HG02884 (cell line): Measurements from ENCODE around the gene CROCC2.

Experiments used
- ATAC-seq: cut with Tn5 transposase; IDR thresholded peaks from one replicate; pipeline ENCODE4 v1.9.1; 2021; ENCODE audit warnings: mild to moderate bottlenecking, moderate library complexity; ENCODE audit not compliant: unreplicated experiment

CROCC2 gene

DNA sequence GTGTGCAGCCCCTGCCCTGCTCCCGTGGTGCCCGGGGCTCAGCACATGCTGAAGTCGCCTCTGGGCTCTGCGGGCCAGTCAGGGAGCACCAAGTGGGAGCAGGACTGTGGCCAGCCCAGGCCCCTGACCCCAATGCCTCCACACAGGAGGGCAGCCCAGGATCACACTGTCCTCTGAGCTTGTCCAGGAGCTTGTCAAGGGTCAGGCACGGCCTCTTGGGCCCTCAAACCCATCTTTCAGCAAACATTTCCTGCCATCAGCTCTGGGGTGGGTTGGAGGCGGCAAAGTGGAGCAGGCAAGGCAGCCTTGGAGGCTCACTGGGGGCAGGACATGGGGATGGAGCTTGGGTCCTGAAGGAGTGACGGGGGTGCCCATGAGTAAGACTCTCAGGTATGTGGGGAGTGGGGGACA lies 102.6 kb downstream of the CROCC2 start:
- no peak for ATAC-seq

DNA sequence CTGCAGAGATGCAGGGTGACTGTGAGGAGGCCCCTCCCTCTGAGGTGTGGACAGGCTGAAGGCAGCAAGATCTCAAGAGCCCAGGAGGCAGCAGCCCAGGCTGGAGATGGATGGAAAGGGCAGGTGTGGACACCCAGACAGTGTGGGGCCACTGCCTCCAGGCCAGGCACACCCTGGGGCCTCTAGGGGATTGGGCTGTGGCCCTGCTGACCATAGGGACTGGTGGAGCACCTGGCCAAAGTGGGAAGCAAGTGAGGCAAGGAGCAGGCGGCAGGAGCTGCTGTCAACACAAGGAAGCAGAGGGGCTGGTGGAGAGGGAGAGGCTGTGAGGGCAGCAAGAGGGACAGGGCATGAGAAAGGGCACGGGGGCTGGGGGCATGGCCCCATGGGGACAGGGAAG lies 103.1 kb downstream of the CROCC2 start:
- no peak for ATAC-seq

- ATAC-seq: no peak
Observed at GRCh38 chr2:241009601-241010530, 103.7 kb downstream of the CROCC2 start.

DNA sequence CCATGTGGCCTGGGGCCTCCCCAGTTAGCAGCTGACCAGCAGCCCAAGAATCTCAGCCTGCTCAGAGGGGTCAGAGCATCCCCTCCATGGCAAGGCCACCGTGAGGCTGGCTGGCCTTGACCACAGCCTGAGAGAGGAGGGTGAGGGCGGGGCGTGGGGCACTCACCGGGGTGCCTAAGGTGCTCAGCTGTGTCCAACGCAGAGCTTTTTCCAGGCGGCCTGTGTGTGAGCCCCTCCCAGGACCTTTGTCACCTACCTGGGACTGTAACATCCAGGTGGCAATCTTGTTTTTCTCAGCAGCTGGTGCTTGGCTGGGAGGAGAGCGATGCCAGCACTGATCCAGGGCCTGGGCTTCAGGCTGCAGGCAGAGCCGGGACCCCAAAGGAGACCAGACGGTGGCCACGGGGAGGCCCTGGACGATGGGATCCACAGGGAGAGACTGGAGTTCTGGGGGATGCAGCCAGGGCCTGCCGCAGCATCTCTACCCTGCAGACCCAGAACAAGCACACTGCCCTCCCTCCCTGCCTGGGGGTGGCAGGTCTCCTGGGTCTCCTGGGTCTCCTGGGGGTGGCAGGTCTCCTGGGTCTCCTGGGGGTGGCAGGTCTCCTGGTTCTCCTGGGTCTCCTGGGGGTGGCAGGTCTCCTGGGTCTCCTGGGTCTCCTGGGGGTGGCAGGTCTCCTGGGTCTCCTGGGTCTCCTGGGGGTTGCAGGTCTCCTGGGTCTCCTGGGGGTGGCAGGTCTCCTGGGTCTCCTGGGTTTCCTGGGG lies 104.6 kb downstream of the CROCC2 start:
- no peak for ATAC-seq

GRCh38 chr2:241011296-241011600 lies 105.1 kb downstream of the CROCC2 start:
- no peak for ATAC-seq

DNA sequence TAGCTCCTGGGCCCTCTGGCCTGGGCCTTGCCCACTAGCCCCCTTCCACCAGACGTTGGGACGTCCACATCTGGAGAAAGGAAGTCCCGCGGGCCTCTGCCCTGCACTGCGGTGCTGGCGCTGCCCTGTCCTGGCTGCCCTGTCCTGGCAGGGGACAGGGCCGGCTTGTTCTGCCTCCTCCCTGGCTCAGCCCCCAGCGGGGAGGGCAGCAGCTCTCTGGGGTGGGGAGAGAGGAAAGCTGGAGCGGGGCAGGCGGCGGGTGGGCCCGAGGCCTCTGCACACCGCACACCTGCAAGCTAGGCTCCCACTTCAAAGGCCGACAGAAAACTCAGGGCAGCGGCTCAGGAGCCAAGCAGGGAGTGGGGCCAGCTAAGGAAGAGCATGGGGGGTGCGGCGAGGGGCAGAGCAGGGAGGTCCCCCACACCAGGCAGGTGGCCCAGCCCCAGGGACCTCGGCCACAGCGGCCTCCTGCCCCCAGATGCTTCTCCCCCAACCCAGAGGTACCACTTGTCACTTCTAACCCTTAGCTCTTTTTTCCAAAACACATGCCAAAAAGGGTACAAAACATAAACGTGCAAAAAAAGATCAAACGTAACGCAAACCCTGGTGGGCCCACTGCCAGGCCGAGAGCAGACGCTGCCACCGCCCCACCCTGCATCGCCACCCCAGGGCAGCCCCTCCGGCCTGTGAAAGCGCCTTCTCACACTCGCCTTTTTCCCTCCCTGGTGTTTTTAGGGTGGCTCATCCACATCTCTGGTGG lies 105.8 kb downstream of the CROCC2 start:
- no peak for ATAC-seq

DNA sequence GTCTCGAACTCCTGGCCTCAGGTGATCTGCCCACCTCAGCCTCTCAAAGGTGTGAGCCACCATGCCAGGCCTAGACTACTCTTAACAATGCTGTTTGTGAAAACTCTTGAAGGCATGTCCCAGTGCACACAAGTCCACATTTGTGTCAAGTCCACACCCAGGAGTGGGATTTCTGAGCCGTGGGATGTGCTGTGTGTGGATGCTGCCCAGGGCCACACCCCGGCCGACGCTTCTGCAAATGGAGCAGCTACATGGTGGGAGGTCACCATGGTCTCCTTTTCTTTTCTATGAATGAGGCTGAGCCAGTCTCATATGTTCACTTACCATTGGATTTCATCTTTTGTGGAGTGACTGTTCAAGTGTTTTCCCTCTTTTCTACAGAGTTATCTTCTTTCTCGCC lies 108.1 kb downstream of the CROCC2 start:
- no peak for ATAC-seq

DNA sequence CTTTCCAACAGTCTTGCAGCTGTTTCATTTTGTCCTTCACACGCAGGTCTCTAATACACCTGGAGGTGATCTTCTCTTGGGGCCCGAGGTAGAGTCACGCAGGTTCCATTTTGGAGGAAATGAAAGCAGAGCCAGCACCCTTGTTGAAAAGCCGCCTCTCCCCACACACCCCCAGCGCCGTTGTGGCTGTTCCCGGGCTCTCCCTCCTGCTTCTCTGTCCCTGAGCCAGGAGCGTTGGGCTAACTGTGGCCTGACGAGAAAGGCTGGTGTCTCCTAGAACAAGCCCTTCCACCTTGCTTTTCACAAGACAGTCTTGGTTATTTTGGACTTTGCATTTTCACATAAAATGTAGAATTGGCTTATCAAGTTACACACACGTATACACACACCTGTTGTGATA lies 108.6 kb downstream of the CROCC2 start:
- ATAC-seq: no peak

DNA sequence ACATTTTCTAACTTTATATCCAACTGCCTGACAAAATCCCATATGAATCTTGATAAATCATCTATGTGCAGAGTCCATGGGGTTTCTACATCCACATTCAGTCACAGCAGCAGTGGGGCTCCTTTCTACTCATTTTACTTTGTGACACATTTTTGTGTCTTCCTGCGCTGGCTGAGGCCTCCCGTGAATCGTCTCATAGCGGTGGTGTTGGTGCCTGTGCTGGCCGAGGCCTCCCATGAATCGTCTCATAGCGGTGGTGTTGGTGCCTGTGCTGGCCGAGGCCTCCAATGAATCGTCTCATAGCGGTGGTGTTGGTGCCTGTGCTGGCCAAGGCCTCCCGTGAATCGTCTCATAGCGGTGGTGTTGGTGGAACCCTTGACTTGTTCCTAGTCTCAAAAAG lies 109.3 kb downstream of the CROCC2 start:
- no peak for ATAC-seq

GRCh38 chr2:241017228-241017940 lies 111.2 kb downstream of the CROCC2 start:
- no peak for ATAC-seq

- ATAC-seq: no peak
Observed at GRCh38 chr2:241018051-241018891, 112.1 kb downstream of the CROCC2 start.

GRCh38 chr2:241019441-241020139 lies 113.5 kb downstream of the CROCC2 start:
- no peak for ATAC-seq

DNA sequence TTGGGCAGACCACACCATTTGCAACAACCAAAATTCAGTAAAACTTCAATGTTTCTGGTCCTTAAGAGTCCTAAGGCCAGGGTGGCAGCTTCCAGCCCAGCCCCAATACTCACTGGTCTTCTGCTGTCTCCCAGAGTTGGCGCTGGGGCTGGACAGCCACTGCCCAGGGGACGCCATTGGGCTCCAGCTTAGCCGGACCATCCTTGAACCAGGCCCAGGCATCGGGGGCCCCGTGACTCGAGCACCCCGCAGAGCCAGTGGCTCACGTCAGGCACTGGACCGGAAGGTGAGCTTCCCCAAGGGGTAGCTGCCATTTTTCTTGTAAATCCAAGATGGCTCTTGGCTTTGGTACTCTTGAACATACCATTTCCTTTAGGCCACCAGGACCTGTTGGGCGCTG lies 114.1 kb downstream of the CROCC2 start:
- ATAC-seq: no peak

GRCh38 chr2:241020629-241021190 lies 114.6 kb downstream of the CROCC2 start:
- no peak for ATAC-seq

- ATAC-seq: no peak
Observed at GRCh38 chr2:241025639-241026038, 119.5 kb downstream of the CROCC2 start.

DNA sequence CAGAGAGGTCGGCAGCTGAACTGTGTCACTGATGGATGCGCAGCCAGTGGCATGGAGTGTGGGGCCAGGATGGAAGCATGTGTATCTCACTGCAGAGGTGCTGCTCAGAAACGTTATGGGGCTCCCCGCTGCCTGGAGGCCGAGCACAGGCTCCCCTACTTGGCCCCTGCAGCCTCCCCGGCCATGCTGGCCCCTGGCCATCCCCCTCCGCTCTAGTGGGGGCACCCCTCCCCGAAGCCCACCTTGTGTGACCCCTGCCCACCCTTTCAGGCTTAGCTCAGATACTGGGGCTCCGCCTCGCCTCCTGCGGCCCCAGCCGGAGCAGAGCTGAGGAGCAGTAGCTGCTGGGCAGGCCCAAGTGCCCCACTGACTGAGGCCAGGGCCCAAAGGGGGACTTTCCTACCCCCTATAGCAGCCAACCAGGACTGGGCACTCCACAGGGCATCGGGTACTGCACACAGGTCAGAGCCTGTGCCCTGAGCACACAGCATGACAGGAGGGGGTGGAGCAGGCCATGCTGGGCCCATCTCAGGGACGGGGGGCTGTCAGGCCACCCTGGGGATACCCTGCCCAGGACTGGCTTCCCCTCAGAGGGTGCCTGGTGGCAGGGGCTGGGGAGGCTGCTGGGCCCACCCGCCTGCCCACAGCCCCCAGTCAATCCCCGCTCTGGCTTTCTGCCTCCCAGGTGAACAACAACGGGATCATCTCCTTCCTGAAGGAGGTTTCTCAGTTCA lies 123.6 kb downstream of the CROCC2 start:
- no peak for ATAC-seq

- no peak for ATAC-seq
Observed at GRCh38 chr2:241030333-241030680, 124.2 kb downstream of the CROCC2 start.

- no peak for ATAC-seq
Observed at GRCh38 chr2:241030883-241031282, 124.7 kb downstream of the CROCC2 start.
